ENCODE measurements around the gene MPC2. TPM values are rescaled to one million over a fixed set of nuclear protein-coding genes. Genes with fewer than 3 reads are reported as not detected.

The MPC2 gene
- total and polyA plus RNA-seq, 3 experiments from 2014 or later, result 56.1 to 92.4 (median 57.0) TPM

DNA sequence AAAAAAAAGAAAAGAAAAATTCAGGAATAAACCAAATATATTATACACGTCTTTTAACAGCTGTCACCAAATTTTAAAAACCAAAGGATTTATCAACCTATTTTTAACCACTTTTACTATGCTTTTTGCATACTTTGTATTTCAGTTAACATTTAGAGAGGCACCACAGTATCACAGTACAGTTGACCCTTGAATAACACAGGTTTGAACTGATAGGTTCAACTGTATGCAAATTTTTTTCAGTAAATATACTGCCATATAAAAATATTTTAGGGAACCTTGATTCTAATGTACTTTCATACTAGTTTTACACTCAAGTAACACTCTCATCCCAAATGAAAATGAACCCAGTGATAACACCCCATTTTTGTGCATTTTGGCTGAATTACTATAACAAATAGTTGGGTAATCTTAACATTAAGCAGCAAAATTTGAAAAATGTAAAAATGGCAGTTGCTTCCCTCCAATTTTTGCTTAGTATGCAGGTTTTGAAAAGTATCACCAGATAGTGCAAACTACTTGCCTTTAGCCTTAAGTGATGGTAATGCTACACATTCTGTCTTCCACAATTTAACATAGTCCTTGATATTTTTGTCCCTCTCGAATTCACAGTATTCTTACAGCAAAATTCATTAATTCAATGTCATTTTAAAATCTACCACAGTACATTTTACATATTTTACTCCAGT is 12.2 kb downstream of the MPC2 start:
- Mint-ChIP-seq H3K36me3 (peaks cover 0 to 23% (median 12%) of the 10 kb centered on the region in 3 donors), H3K27me3 (no peaks in the 10 kb centered on the region), H3K27ac (no peak overlapping the region), H3K9me3 (no peaks in the 10 kb centered on the region), H3K4me1 (peaks cover 11 to 29% (median 24%) of the 10 kb centered on the region in 3 donors), H3K4me3 (no peak overlapping the region)
- Histone ChIP-seq H3K27ac (ENCODE audit: low read depth, low read length) (peak overlapping the region; percentile 17), H3K4me3 (ENCODE audit: low read length) (no peak overlapping the region), H3K27me3 (ENCODE audit: insufficient read depth, low read length, poor library complexity, severe bottlenecking) (no peaks in the 10 kb centered on the region), H3K36me3 (ENCODE audit: insufficient read depth, low read length) (no peaks in the 10 kb centered on the region), H3K4me1 (ENCODE audit: insufficient read depth, low read length) (no peaks in the 10 kb centered on the region), H3K9me3 (ENCODE audit: low read length) (no peaks in the 10 kb centered on the region)
- no peak for DNase-seq
- ChIA-PET POLR2A (no interaction called here), CTCF (no interaction called here)

- DNase-seq, result no peak
- POLR2A ChIA-PET, result interaction anchor here (0.6 kb wide), 1 partner anchor 59 kb away, joined by 11 read pairs; no protein-coding TSS in a partner anchor
- H3K27ac ChIP-seq (ENCODE audit: low read depth, low read length), result peak overlapping the region; percentile 17
- no peak overlapping the region for H3K4me3 Mint-ChIP-seq
- H3K4me1 ChIP-seq (ENCODE audit: insufficient read depth, low read length), result no peaks in the 10 kb centered on the region
- CTCF ChIA-PET, result no interaction called here
- peaks cover 0 to 26% (median 12%) of the 10 kb centered on the region in 3 donors for H3K36me3 Mint-ChIP-seq
- H3K9me3 Mint-ChIP-seq, result no peaks in the 10 kb centered on the region
- H3K4me1 Mint-ChIP-seq, result peaks cover 11 to 29% (median 24%) of the 10 kb centered on the region in 3 donors
- H3K27ac Mint-ChIP-seq, result no peak overlapping the region
- H3K36me3 ChIP-seq (ENCODE audit: insufficient read depth, low read length), result no peaks in the 10 kb centered on the region
- no peak overlapping the region for H3K4me3 ChIP-seq (ENCODE audit: low read length)
- H3K9me3 ChIP-seq (ENCODE audit: low read length), result no peaks in the 10 kb centered on the region
- H3K27me3 ChIP-seq (ENCODE audit: insufficient read depth, low read length, poor library complexity, severe bottlenecking), result no peaks in the 10 kb centered on the region
- H3K27me3 Mint-ChIP-seq, result no peaks in the 10 kb centered on the region
Observed at GRCh38 chr1:167924102-167924501, 12.8 kb downstream of the MPC2 start.

GRCh38 chr1:167923324-167924056 is 13.4 kb downstream of the MPC2 start:
- POLR2A ChIA-PET, result interaction anchor here (0.6 kb wide), 1 partner anchor 59 kb away, joined by 11 read pairs; no protein-coding TSS in a partner anchor
- Mint-ChIP-seq H3K27ac (no peak overlapping the region), H3K9me3 (no peaks in the 10 kb centered on the region), H3K4me3 (no peak overlapping the region), H3K36me3 (peaks cover 0 to 28% (median 12%) of the 10 kb centered on the region in 3 donors), H3K4me1 (peaks cover 11 to 29% (median 21%) of the 10 kb centered on the region in 3 donors), H3K27me3 (no peaks in the 10 kb centered on the region)
- CTCF ChIA-PET, result no interaction called here
- Histone ChIP-seq H3K27me3 (ENCODE audit: insufficient read depth, low read length, poor library complexity, severe bottlenecking) (no peaks in the 10 kb centered on the region), H3K4me1 (ENCODE audit: insufficient read depth, low read length) (no peaks in the 10 kb centered on the region), H3K27ac (ENCODE audit: low read depth, low read length) (no peak overlapping the region), H3K36me3 (ENCODE audit: insufficient read depth, low read length) (no peaks in the 10 kb centered on the region), H3K4me3 (ENCODE audit: low read length) (no peak overlapping the region), H3K9me3 (ENCODE audit: low read length) (no peaks in the 10 kb centered on the region)
- no peak for DNase-seq

DNA sequence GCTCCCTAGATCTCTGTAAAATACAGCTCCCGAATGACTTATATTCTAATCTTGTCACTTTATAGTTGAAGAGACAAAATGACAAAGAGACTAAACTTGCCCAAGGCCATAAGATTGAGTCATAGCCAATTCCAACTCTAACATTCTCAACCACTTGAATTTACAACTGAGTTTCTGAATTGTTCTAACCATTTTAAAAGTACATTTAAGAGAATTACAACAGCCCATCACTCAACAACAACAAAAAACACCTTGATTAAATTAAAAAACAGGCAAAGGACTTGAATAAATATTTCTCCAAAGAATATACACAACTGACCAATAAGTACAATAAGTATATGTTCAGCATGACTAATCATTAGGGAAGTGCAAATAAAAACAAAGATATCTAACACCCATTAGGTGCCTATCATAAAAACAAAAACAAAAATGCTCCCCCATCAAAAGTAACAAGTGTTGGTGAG is 14.2 kb downstream of the MPC2 start:
- H3K9me3 ChIP-seq (ENCODE audit: low read length), result no peaks in the 10 kb centered on the region
- Mint-ChIP-seq H3K9me3 (no peaks in the 10 kb centered on the region), H3K4me1 (peaks cover 11 to 27% (median 18%) of the 10 kb centered on the region in 3 donors), H3K27me3 (no peaks in the 10 kb centered on the region), H3K4me3 (no peak overlapping the region), H3K36me3 (peaks cover 0 to 36% (median 12%) of the 10 kb centered on the region in 3 donors), H3K27ac (no peak overlapping the region)
- H3K4me3 ChIP-seq (ENCODE audit: low read length), result no peak overlapping the region
- DNase-seq, result no peak
- H3K27me3 ChIP-seq (ENCODE audit: insufficient read depth, low read length, poor library complexity, severe bottlenecking), result no peaks in the 10 kb centered on the region
- H3K27ac ChIP-seq (ENCODE audit: low read depth, low read length), result no peak overlapping the region
- H3K4me1 ChIP-seq (ENCODE audit: insufficient read depth, low read length), result no peaks in the 10 kb centered on the region
- CTCF ChIA-PET, result no interaction called here
- no peaks in the 10 kb centered on the region for H3K36me3 ChIP-seq (ENCODE audit: insufficient read depth, low read length)
- POLR2A ChIA-PET, result no interaction called here

DNA sequence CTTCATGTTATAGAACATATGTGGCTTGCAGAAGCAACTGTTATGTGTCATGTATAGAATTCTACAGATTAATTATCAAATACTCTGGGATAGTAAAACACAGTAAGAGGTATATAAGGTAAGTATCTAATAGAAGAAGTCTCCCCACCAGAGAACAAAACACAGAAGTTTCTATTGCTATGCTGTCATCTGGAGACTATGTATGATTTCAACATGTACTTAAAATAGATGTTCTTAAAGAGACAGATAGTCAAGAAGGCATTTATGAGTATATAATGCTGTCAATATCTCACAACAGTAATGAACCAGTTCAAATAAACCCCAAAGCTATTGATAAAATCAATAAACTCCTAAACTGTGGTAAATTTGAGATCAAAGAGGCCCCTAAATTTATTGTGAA is 14.8 kb downstream of the MPC2 start:
- POLR2A ChIA-PET, result no interaction called here
- CTCF ChIA-PET, result no interaction called here
- H3K4me3 ChIP-seq (ENCODE audit: low read length), result no peak overlapping the region
- Mint-ChIP-seq H3K36me3 (peaks cover 0 to 39% (median 12%) of the 10 kb centered on the region in 3 donors), H3K4me1 (peaks cover 10 to 21% (median 12%) of the 10 kb centered on the region in 3 donors), H3K4me3 (no peak overlapping the region), H3K9me3 (no peaks in the 10 kb centered on the region), H3K27me3 (no peaks in the 10 kb centered on the region), H3K27ac (no peak overlapping the region)
- no peaks in the 10 kb centered on the region for H3K9me3 ChIP-seq (ENCODE audit: low read length)
- no peaks in the 10 kb centered on the region for H3K4me1 ChIP-seq (ENCODE audit: insufficient read depth, low read length)
- H3K27ac ChIP-seq (ENCODE audit: low read depth, low read length), result no peak overlapping the region
- DNase-seq, result no peak
- H3K36me3 ChIP-seq (ENCODE audit: insufficient read depth, low read length), result no peaks in the 10 kb centered on the region
- no peaks in the 10 kb centered on the region for H3K27me3 ChIP-seq (ENCODE audit: insufficient read depth, low read length, poor library complexity, severe bottlenecking)

DNA sequence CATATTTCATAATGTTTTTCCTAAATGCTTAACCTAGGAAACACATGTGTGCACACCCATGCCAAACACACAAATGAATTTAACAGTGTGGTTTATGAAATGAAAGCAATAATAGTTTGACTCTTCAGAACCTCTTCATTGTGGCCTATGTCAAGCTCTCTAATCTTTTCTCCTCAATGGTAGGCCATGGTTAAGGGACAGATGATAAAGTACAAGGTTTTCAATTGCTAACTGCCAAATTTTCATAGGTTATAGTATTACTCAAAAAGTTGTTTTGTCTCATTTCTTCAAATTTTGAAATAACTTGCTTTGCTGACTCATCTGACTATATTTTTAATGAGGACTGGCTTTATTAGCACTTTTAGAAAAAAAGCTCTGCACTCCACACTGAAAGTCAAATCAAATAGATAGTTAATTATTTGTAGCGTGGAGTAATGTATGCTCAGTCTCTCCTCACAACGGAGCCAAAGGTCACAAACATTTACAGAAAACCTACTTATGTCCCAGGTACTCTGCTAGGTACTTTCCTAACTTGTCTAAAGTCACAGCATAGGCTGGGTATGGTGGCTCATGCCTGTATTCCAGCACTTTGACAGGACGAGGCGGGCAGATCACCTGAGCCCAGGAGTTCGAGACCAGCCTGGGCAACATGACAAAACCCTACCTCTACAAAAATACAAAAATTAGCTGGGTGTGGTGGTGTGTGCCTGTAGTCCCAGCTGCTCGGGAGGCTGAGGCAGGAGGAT is 19.9 kb downstream of the MPC2 start:
- no peaks in the 10 kb centered on the region for H3K36me3 ChIP-seq (ENCODE audit: insufficient read depth, low read length)
- peak overlapping the region in 1 of 8 donors; percentile 68 for H3K27ac Mint-ChIP-seq
- ChIA-PET CTCF (interaction anchor here (1.5 kb wide), 1 partner anchor 18 kb away, joined by 3 read pairs; no protein-coding TSS in a partner anchor), POLR2A (no interaction called here)
- H3K27ac ChIP-seq (ENCODE audit: low read depth, low read length), result no peak overlapping the region
- peaks cover 0 to under 1% (median 0%) of the 10 kb centered on the region in 3 donors for H3K4me1 Mint-ChIP-seq
- H3K4me3 Mint-ChIP-seq, result no peak overlapping the region
- DNase-seq, result no peak
- H3K9me3 ChIP-seq (ENCODE audit: low read length), result no peaks in the 10 kb centered on the region
- H3K36me3 Mint-ChIP-seq, result peaks cover 4 to 39% (median 12%) of the 10 kb centered on the region in 3 donors
- no peaks in the 10 kb centered on the region for H3K9me3 Mint-ChIP-seq
- H3K27me3 Mint-ChIP-seq, result no peaks in the 10 kb centered on the region
- H3K27me3 ChIP-seq (ENCODE audit: insufficient read depth, low read length, poor library complexity, severe bottlenecking), result no peaks in the 10 kb centered on the region
- H3K4me3 ChIP-seq (ENCODE audit: low read length), result no peak overlapping the region
- no peaks in the 10 kb centered on the region for H3K4me1 ChIP-seq (ENCODE audit: insufficient read depth, low read length)

GRCh38 chr1:167915569-167915968 is 21.3 kb downstream of the MPC2 start:
- Mint-ChIP-seq H3K27ac (no peak overlapping the region), H3K36me3 (peaks cover 4 to 38% (median 12%) of the 10 kb centered on the region in 3 donors), H3K27me3 (no peaks in the 10 kb centered on the region), H3K9me3 (no peaks in the 10 kb centered on the region), H3K4me1 (no peaks in the 10 kb centered on the region), H3K4me3 (no peak overlapping the region)
- ChIA-PET CTCF (interaction anchor here (2.2 kb wide), 1 partner anchor 20 kb away, joined by 7 read pairs; no protein-coding TSS in a partner anchor), POLR2A (no interaction called here)
- DNase-seq, result no peak
- Histone ChIP-seq H3K4me1 (ENCODE audit: insufficient read depth, low read length) (no peaks in the 10 kb centered on the region), H3K27me3 (ENCODE audit: insufficient read depth, low read length, poor library complexity, severe bottlenecking) (no peaks in the 10 kb centered on the region), H3K27ac (ENCODE audit: low read depth, low read length) (no peak overlapping the region), H3K9me3 (ENCODE audit: low read length) (no peaks in the 10 kb centered on the region), H3K4me3 (ENCODE audit: low read length) (no peak overlapping the region), H3K36me3 (ENCODE audit: insufficient read depth, low read length) (no peaks in the 10 kb centered on the region)

All from CD8-positive, alpha-beta memory T cell (primary cell).